OCI-LY7 (cell line): ENCODE data around the gene PIP4P1.
"Not testable (repeated sequence)": the region's sequence is repeated elsewhere in the genome, so short reads cannot be mapped to it uniquely, and the experiment has no call there.

Source experiments
- EZH2phosphoT487 ChIP-seq: fragments of 200-600 bp; sonication (generic); IDR thresholded peaks from 2 replicates; pipeline ENCODE4 v1.6.1; 2018; ENCODE audit warnings: low read depth, borderline replicate concordance, mild to moderate bottlenecking, mixed run types, antibody characterized with exemption, low read length, moderate library complexity, mixed read lengths
- TF ChIP-seq, protein P1 (sequence below): fragments of 200-600 bp; sonication (generic); conservative IDR thresholded peaks from 2 replicates; pipeline ENCODE4 v1.5.1; 2014; ENCODE audit warnings: mild to moderate bottlenecking, antibody characterized with exemption, low read length, moderate library complexity, mixed read lengths

DNA sequence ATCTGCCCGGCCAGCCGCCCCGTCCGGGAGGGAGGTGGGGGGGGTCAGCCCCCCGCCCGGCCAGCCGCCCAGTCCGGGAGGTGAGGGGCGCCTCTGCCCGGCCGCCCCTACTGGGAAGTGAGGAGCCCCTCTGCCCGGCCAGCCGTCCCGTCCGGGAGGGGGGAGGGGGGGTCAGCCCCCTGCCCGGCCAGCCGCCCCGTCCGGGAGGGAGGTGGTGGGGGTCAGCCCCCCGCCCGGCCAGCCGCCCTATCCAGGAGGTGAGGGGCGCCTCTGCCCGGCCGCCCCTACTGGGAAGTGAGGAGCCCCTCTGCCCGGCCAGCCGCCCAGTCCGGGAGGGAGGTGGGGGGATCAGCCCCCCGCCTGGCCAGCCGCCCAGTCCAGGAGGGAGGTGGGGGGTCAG lies 45.0 kb upstream of the PIP4P1 start:
- TF ChIP-seq, protein P1, sequence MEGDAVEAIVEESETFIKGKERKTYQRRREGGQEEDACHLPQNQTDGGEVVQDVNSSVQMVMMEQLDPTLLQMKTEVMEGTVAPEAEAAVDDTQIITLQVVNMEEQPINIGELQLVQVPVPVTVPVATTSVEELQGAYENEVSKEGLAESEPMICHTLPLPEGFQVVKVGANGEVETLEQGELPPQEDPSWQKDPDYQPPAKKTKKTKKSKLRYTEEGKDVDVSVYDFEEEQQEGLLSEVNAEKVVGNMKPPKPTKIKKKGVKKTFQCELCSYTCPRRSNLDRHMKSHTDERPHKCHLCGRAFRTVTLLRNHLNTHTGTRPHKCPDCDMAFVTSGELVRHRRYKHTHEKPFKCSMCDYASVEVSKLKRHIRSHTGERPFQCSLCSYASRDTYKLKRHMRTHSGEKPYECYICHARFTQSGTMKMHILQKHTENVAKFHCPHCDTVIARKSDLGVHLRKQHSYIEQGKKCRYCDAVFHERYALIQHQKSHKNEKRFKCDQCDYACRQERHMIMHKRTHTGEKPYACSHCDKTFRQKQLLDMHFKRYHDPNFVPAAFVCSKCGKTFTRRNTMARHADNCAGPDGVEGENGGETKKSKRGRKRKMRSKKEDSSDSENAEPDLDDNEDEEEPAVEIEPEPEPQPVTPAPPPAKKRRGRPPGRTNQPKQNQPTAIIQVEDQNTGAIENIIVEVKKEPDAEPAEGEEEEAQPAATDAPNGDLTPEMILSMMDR, result not testable (repeated sequence)
- not testable (repeated sequence) for TF ChIP-seq EZH2phosphoT487
